Right hindlimb (tissue), 1 donor: Measurements from ENCODE around the gene ANGPTL5.
"Not testable (repeated sequence)": the region's sequence is repeated elsewhere in the genome, so short reads cannot be mapped to it uniquely, and the experiment has no call there.

ENCODE experiments used
- DNase-seq: peaks from one replicate; pipeline ENCODE4 v3.0.0-alpha.2; 2018

ANGPTL5 gene

GRCh38 chr11:101881586-101881985, 34.7 kb downstream of the ANGPTL5 start:
- DNase-seq: no peak

GRCh38 chr11:101880222-101880621, 36.1 kb downstream of the ANGPTL5 start:
- DNase-seq: no peak

- DNase-seq: no peak
These were observed 44.0 kb downstream of the ANGPTL5 start for GRCh38 chr11:101872171-101872882.

- DNase-seq: no peak
These were observed 45.8 kb downstream of the ANGPTL5 start for GRCh38 chr11:101870510-101870909.

- no peak for DNase-seq
These were observed 48.4 kb downstream of the ANGPTL5 start for GRCh38 chr11:101867951-101868350.

- DNase-seq: no peak
These were observed 49.5 kb downstream of the ANGPTL5 start for GRCh38 chr11:101866619-101867491.

- DNase-seq: no peak
These were observed 52.2 kb downstream of the ANGPTL5 start for GRCh38 chr11:101864098-101864497.

GRCh38 chr11:101863361-101863760, 53.0 kb downstream of the ANGPTL5 start:
- no peak for DNase-seq

GRCh38 chr11:101862391-101863233, 53.7 kb downstream of the ANGPTL5 start:
- DNase-seq: no peak

- DNase-seq: peak; percentile 47
These were observed 55.5 kb downstream of the ANGPTL5 start for GRCh38 chr11:101860696-101861427.

- DNase-seq: not testable (repeated sequence)
These were observed 64.1 kb downstream of the ANGPTL5 start for GRCh38 chr11:101852260-101852659.

GRCh38 chr11:101848262-101848661, 68.1 kb downstream of the ANGPTL5 start:
- no peak for DNase-seq

GRCh38 chr11:101844608-101845007, 71.7 kb downstream of the ANGPTL5 start:
- no peak for DNase-seq

- DNase-seq: no peak
These were observed 75.6 kb downstream of the ANGPTL5 start for GRCh38 chr11:101840704-101841103.
